HG03108 (cell line): Measurements from ENCODE around the gene ZNF530.

ENCODE experiments used
- ATAC-seq: cut with Tn5 transposase; IDR thresholded peaks from one replicate; pipeline ENCODE4 v1.9.1; 2021; ENCODE audit warnings: moderate library complexity; ENCODE audit not compliant: unreplicated experiment

ZNF530 gene

GRCh38 chr19:57613941-57614743 lies 14.5 kb downstream of the ZNF530 start, which contains the start of gene ZNF134:
TSS of gene ZNF134 (plus strand) at chr19:57614242. CDS start at chr19:57619469, 5,227 bp downstream.
- peak; percentile 99 for ATAC-seq

GRCh38 chr19:57615346-57615745 lies 15.7 kb downstream of the ZNF530 start:
- no peak for ATAC-seq

- ATAC-seq: no peak
Measured at GRCh38 chr19:57620673-57621348, 21.1 kb downstream of the ZNF530 start.

GRCh38 chr19:57623091-57623490 lies 23.4 kb downstream of the ZNF530 start:
- ATAC-seq: no peak

GRCh38 chr19:57632987-57633831 lies 33.5 kb downstream of the ZNF530 start, which contains the start of gene ZNF211:
TSS of gene ZNF211 (plus strand) at chr19:57633168. CDS start at chr19:57633347, 179 bp downstream.
- ATAC-seq: peak; percentile 98

GRCh38 chr19:57633832-57634131 lies 34.1 kb downstream of the ZNF530 start:
- no peak for ATAC-seq

- no peak for ATAC-seq
Measured at GRCh38 chr19:57637379-57637778, 37.7 kb downstream of the ZNF530 start.

GRCh38 chr19:57641715-57642234 lies 42.1 kb downstream of the ZNF530 start:
- no peak for ATAC-seq

GRCh38 chr19:57642396-57643046 lies 42.8 kb downstream of the ZNF530 start:
- no peak for ATAC-seq

GRCh38 chr19:57643734-57644133 lies 44.0 kb downstream of the ZNF530 start:
- ATAC-seq: no peak

GRCh38 chr19:57648331-57649003 lies 48.8 kb downstream of the ZNF530 start:
- ATAC-seq: no peak

GRCh38 chr19:57651654-57651996 lies 51.9 kb downstream of the ZNF530 start:
- no peak for ATAC-seq

- no peak for ATAC-seq
Measured at GRCh38 chr19:57653689-57654088, 54.0 kb downstream of the ZNF530 start.

GRCh38 chr19:57655443-57655842 lies 55.8 kb downstream of the ZNF530 start:
- ATAC-seq: no peak

GRCh38 chr19:57656346-57656745 lies 56.7 kb downstream of the ZNF530 start:
- no peak for ATAC-seq
